Measurements from ENCODE around the gene CCDC88B.

The CCDC88B gene

DNA sequence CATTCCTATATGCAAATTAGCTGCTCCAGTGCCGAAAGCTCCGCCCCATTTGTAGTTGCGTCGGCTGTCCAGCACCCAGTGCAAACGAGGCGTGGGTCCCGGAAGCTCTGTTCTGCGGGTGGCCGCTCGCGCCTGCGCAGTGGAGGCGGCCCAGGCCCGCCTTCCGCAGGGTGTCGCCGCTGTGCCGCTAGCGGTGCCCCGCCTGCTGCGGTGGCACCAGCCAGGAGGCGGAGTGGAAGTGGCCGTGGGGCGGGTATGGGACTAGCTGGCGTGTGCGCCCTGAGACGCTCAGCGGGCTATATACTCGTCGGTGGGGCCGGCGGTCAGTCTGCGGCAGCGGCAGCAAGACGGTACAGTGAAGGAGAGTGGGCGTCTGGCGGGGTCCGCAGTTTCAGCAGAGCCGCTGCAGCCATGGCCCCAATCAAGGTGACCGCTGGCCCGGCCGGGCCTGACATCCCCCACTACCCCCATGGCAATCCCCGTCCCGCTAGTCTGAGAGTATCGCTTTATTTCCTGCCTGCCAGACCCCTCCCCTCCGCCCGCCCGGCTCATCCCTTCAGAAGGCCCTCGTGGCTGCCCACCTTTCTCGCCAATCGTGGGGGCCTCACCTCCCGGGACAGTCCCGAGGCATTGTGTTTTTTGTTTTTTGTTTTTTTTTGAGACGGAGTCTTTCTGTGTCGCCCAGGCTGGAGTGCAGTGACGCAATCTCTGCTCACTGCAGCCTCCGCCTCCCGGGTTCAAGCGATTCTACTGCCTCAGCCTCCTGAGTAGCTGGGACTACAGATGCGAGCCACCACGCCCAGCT is 21.8 kb upstream of the CCDC88B start, which contains the start of gene PRDX5 (continued):
- TF ChIP-seq, protein P1, sequence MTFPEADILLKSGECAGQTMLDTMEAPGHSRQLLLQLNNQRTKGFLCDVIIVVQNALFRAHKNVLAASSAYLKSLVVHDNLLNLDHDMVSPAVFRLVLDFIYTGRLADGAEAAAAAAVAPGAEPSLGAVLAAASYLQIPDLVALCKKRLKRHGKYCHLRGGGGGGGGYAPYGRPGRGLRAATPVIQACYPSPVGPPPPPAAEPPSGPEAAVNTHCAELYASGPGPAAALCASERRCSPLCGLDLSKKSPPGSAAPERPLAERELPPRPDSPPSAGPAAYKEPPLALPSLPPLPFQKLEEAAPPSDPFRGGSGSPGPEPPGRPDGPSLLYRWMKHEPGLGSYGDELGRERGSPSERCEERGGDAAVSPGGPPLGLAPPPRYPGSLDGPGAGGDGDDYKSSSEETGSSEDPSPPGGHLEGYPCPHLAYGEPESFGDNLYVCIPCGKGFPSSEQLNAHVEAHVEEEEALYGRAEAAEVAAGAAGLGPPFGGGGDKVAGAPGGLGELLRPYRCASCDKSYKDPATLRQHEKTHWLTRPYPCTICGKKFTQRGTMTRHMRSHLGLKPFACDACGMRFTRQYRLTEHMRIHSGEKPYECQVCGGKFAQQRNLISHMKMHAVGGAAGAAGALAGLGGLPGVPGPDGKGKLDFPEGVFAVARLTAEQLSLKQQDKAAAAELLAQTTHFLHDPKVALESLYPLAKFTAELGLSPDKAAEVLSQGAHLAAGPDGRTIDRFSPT (tag by site-specific recombination; IDR thresholded peaks at IDR 0.05), result peak; percentile 98
- TF ChIP-seq ELK4 (IDR thresholded peaks at IDR 0.05; ENCODE audit: borderline replicate concordance, low read depth, low read length) (no peak), MZF1 (tag by site-specific recombination; IDR thresholded peaks at IDR 0.05; ENCODE audit: borderline replicate concordance) (no peak), ZNF140 (tag by site-specific recombination; IDR thresholded peaks at IDR 0.05) (no peak), ZNF830 (tag by site-specific recombination; IDR thresholded peaks at IDR 0.05; ENCODE audit: low read depth) (no peak), ZNF169 (tag by site-specific recombination; IDR thresholded peaks at IDR 0.05) (no peak), ZBTB21 (tag by site-specific recombination; IDR thresholded peaks at IDR 0.05) (no peak), ZNF707 (tag by site-specific recombination; IDR thresholded peaks at IDR 0.05) (no peak), ZNF48 (tag by site-specific recombination; IDR thresholded peaks at IDR 0.05) (no peak), ZFHX2 (tag by site-specific recombination; conservative IDR thresholded peaks at IDR 0.05) (peak; percentile 29; the same call in 1 of the 2 replicates), ZNF114 (tag by site-specific recombination; IDR thresholded peaks at IDR 0.05) (no peak), ZFP37 (tag by site-specific recombination; IDR thresholded peaks at IDR 0.05) (peak; percentile 37; the same call in 1 of the 2 replicates)
- TF ChIP-seq, protein P2, sequence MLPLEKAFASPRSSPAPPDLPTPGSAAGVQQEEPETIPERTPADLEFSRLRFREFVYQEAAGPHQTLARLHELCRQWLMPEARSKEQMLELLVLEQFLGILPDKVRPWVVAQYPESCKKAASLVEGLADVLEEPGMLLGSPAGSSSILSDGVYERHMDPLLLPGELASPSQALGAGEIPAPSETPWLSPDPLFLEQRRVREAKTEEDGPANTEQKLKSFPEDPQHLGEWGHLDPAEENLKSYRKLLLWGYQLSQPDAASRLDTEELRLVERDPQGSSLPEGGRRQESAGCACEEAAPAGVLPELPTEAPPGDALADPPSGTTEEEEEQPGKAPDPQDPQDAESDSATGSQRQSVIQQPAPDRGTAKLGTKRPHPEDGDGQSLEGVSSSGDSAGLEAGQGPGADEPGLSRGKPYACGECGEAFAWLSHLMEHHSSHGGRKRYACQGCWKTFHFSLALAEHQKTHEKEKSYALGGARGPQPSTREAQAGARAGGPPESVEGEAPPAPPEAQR (tag by site-specific recombination; IDR thresholded peaks at IDR 0.05), result no peak
- TF ChIP-seq, protein P3, sequence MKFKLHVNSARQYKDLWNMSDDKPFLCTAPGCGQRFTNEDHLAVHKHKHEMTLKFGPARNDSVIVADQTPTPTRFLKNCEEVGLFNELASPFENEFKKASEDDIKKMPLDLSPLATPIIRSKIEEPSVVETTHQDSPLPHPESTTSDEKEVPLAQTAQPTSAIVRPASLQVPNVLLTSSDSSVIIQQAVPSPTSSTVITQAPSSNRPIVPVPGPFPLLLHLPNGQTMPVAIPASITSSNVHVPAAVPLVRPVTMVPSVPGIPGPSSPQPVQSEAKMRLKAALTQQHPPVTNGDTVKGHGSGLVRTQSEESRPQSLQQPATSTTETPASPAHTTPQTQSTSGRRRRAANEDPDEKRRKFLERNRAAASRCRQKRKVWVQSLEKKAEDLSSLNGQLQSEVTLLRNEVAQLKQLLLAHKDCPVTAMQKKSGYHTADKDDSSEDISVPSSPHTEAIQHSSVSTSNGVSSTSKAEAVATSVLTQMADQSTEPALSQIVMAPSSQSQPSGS (tag by site-specific recombination; IDR thresholded peaks at IDR 0.05; ENCODE audit: low read depth), result peak; percentile 73

DNA sequence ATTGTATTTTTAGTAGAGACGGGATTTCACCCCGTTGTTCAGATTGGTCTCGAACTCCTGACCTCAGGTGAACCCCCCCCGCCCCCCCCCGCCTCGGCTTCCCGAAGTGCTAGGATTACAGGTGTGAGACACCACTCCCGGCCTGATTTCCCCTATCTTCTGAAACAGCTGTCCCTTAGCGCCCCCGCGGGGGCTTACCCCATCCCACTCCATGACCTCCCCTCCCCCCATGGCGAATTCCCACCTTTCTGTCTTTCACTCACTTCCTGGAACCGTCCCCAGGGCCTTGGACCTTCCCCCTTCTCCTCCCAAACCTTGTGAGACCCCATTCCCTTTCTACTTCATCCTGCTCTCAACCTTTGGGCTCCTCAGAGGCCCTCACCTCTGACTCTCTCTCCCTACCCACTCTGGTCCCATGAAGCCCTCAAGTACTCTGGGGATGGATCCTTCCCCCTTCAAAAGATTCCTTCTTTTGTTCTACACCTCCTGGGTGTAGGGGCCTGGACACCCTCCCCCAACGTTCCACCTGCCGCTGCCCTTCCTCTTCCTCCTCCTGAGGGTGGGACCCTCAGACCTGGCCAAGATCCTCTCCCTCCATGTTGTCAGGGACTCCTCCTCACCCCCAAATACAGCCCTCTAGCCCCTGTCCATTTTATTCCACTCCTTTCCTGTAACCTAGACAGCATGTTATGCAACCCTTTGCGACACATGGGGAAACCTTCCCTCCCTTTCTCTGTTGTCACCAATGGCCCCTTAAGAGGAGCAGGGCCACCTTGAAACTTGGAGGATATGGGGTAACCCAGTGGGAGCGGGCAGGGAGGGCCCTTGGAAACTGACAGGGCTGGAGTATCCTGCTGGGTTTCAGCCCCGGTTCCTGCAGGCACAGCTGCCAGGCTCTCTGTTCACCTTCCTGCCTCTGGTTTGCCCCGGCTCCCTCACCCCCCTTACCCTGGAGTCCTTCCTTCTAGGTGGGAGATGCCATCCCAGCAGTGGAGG is 20.9 kb upstream of the CCDC88B start:
- POLR2A ChIA-PET, result interaction anchor here (1.9 to 4.0 kb wide), 3 partner anchors 13 to 133 kb away, joined by 19 to 43 read pairs (median 22); partner anchors contain the start of genes ESRRA and STIP1
- Histone ChIP-seq H3K4me3 (ENCODE audit: low read depth, low read length) (peak overlapping the region; percentile 90), H3K9me3 (ENCODE audit: control insufficient read depth, insufficient read depth, low read depth, low read length) (no peaks in the 10 kb centered on the region), H3K27ac (ENCODE audit: extremely low read depth, low read depth, low read length) (peak overlapping the region; percentile 44), H3K36me3 (ENCODE audit: control insufficient read depth in 2 of 2, insufficient read depth in 1 of 2, low read length in 2 of 2) (peaks cover 0 to 62% of the 10 kb centered on the region in 2 experiments; a peak in 1 of 3 replicates), H3K4me1 (ENCODE audit: control insufficient read depth, insufficient read depth, low read length) (no peaks in the 10 kb centered on the region)
- CTCF ChIA-PET, result interaction anchor here (0.7 to 5.0 kb wide), 6 partner anchors 13 to 39 kb away, joined by 3 to 85 read pairs (median 16); partner anchors contain the start of gene CCDC88B
- TF ChIP-seq, protein P4, sequence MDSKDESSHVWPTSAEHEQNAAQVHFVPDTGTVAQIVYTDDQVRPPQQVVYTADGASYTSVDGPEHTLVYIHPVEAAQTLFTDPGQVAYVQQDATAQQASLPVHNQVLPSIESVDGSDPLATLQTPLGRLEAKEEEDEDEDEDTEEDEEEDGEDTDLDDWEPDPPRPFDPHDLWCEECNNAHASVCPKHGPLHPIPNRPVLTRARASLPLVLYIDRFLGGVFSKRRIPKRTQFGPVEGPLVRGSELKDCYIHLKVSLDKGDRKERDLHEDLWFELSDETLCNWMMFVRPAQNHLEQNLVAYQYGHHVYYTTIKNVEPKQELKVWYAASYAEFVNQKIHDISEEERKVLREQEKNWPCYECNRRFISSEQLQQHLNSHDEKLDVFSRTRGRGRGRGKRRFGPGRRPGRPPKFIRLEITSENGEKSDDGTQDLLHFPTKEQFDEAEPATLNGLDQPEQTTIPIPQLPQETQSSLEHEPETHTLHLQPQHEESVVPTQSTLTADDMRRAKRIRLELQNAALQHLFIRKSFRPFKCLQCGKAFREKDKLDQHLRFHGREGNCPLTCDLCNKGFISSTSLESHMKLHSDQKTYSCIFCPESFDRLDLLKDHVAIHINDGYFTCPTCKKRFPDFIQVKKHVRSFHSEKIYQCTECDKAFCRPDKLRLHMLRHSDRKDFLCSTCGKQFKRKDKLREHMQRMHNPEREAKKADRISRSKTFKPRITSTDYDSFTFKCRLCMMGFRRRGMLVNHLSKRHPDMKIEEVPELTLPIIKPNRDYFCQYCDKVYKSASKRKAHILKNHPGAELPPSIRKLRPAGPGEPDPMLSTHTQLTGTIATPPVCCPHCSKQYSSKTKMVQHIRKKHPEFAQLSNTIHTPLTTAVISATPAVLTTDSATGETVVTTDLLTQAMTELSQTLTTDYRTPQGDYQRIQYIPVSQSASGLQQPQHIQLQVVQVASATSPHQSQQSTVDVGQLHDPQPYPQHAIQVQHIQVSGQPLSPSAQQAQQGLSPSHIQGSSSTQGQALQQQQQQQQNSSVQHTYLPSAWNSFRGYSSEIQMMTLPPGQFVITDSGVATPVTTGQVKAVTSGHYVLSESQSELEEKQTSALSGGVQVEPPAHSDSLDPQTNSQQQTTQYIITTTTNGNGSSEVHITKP (tag by site-specific recombination; IDR thresholded peaks at IDR 0.05), result no peak
- no peak for TF ChIP-seq ZNF112 (tag by site-specific recombination; IDR thresholded peaks at IDR 0.05)
- no peak for TF ChIP-seq ZNF292 (tag by site-specific recombination; IDR thresholded peaks at IDR 0.05; ENCODE audit: borderline replicate concordance, low read depth)
- TF ChIP-seq ZNF654 (tag by site-specific recombination; IDR thresholded peaks at IDR 0.05; ENCODE audit: low read depth), result no peak
- TF ChIP-seq ZNF544 (tag by site-specific recombination; IDR thresholded peaks at IDR 0.05), result no peak
- TF ChIP-seq ZNF157 (tag by site-specific recombination; IDR thresholded peaks at IDR 0.05), result no peak
- TF ChIP-seq ZNF248 (tag by site-specific recombination; IDR thresholded peaks at IDR 0.05), result no peak
